Neuronal stem cell (in vitro differentiated cells): ENCODE measurements around the gene MAP1LC3B2.

ENCODE experiments used
- DNase-seq: peaks from one replicate; pipeline ENCODE4 v3.0.0-alpha.2; 2013; ENCODE audit warnings: low spot score
- H2AFZ ChIP-seq: one replicate; pipeline ENCODE4 v1.6.1; 2013; ENCODE audit warnings: mild to moderate bottlenecking, low read length, inconsistent platforms
- H2AK5ac ChIP-seq: 2 replicates; pipeline ENCODE4 v1.6.1; 2013; ENCODE audit warnings: low read depth, mild to moderate bottlenecking, inconsistent platforms, low read length, moderate library complexity, mixed read lengths
- H2BK120ac ChIP-seq: 2 replicates; pipeline ENCODE4 v1.6.1; 2013; ENCODE audit warnings: low read depth, mild to moderate bottlenecking, inconsistent platforms, low read length, moderate library complexity, mixed read lengths
- H2BK12ac ChIP-seq: one replicate; pipeline ENCODE4 v1.6.1; 2013; ENCODE audit warnings: low read length, inconsistent platforms
- H2BK15ac ChIP-seq: 2 replicates; pipeline ENCODE4 v1.6.1; 2013; ENCODE audit warnings: mild to moderate bottlenecking, low read length, inconsistent platforms, mixed read lengths
- H2BK5ac ChIP-seq: one replicate; pipeline ENCODE4 v1.6.1; 2013; ENCODE audit warnings: inconsistent platforms, mild to moderate bottlenecking, low read length, moderate library complexity
- H3K14ac ChIP-seq: one replicate; pipeline ENCODE4 v1.6.1; 2013; ENCODE audit warnings: low read length, inconsistent platforms
- H3K18ac ChIP-seq: 2 replicates; pipeline ENCODE4 v1.6.1; 2013; ENCODE audit warnings: low read length, inconsistent platforms
- H3K23ac ChIP-seq: 2 replicates; pipeline ENCODE4 v1.6.1; 2013; ENCODE audit warnings: low read depth, mild to moderate bottlenecking, mixed read lengths, low read length, inconsistent platforms; ENCODE audit not compliant: poor library complexity
- H3K27ac ChIP-seq: replicated peaks from 3 replicates; pipeline ENCODE4 v1.5.1; 2013; ENCODE audit warnings: low read length, inconsistent platforms
- H3K27me3 ChIP-seq, 3 experiments: 2 replicates each; pipeline ENCODE4 v1.6.1; 2013; ENCODE audit warnings: low read length in 3 of 3, mild to moderate bottlenecking in 2 of 3, inconsistent platforms in 1 of 3, low read depth in 1 of 3, mixed read lengths in 1 of 3, moderate library complexity in 1 of 3; ENCODE audit not compliant: control insufficient read depth in 3 of 3, insufficient read depth in 3 of 3
- H3K36me3 ChIP-seq, 2 donors: replicated peaks in 1 of 2; 2 replicates each; pipeline ENCODE4 v1.6.1; 2013; ENCODE audit warnings: low read length in 2 of 2; ENCODE audit not compliant: control insufficient read depth in 2 of 2, insufficient read depth in 2 of 2
- H3K4ac ChIP-seq: 2 replicates; pipeline ENCODE4 v1.6.1; 2013; ENCODE audit warnings: inconsistent platforms, mild to moderate bottlenecking, low read length, moderate library complexity
- H3K4me1 ChIP-seq, 2 donors: 1 replicate in 1 of 2; 2 replicates in 1 of 2; pipeline ENCODE4 v1.6.1; 2013; ENCODE audit warnings: low read length in 2 of 2, low read depth in 1 of 2; ENCODE audit not compliant: control insufficient read depth in 2 of 2, insufficient read depth in 1 of 2
- H3K4me2 ChIP-seq: one replicate; pipeline ENCODE4 v1.6.1; 2013; ENCODE audit warnings: mild to moderate bottlenecking, low read length, inconsistent platforms; ENCODE audit not compliant: insufficient read depth, poor library complexity, severe bottlenecking
- H3K4me3 ChIP-seq, 2 donors: 2 replicates each; pipeline ENCODE4 v1.5.1; 2013; ENCODE audit warnings: low read length in 2 of 2, mild to moderate bottlenecking in 2 of 2, inconsistent platforms in 1 of 2, moderate library complexity in 1 of 2
- H3K79me1 ChIP-seq: one replicate; pipeline ENCODE4 v1.6.1; 2013; ENCODE audit warnings: low read depth, mild to moderate bottlenecking, inconsistent platforms, low read length, moderate library complexity
- H3K9ac ChIP-seq: one replicate; pipeline ENCODE4 v1.6.1; 2013; ENCODE audit warnings: mild to moderate bottlenecking, low read depth, low read length, inconsistent platforms; ENCODE audit not compliant: poor library complexity
- H3K9me3 ChIP-seq, 2 donors: replicated peaks in 1 of 2; 2 replicates each; pipeline versions ENCODE3 to v1.6.1; 2013; ENCODE audit warnings: low read length in 2 of 2, mild to moderate bottlenecking in 2 of 2, inconsistent platforms in 1 of 2, low read depth in 1 of 2, mixed read lengths in 1 of 2, moderate library complexity in 1 of 2; ENCODE audit not compliant: control insufficient read depth in 2 of 2, insufficient read depth in 1 of 2
- H4K8ac ChIP-seq: one replicate; pipeline ENCODE4 v1.6.1; 2013; ENCODE audit warnings: low read depth, mild to moderate bottlenecking, inconsistent platforms, low read length, moderate library complexity
- H4K91ac ChIP-seq: one replicate; pipeline ENCODE4 v1.6.1; 2013; ENCODE audit warnings: low read length, low read depth, mild to moderate bottlenecking, inconsistent platforms; ENCODE audit not compliant: poor library complexity
- WGBS, 2 donors: extraction: QIAGEN DNeasy Blood & Tissue Kit; methylation state at CpG; one replicate each; pipeline ENCODE4 v1.1.7; 2013; ENCODE audit warnings: missing lambda C conversion rate in 2 of 2, mixed read lengths in 1 of 2; ENCODE audit not compliant: insufficient read length in 2 of 2, insufficient replicate concordance in 1 of 2; ENCODE audit errors: extremely low coverage in 2 of 2; 5-methylcytosine and 5-hydroxymethylcytosine counted together

The MAP1LC3B2 gene

GRCh38 chr12:116600959-116601918 is 42.1 kb downstream of the MAP1LC3B2 start:
- Histone ChIP-seq H3K4me3 (no peak overlapping the region), H3K9me3 (peaks cover 0 to 4% of the 10 kb centered on the region in 2 donors), H3K27me3 (peaks cover 0 to 4% (median 0%) of the 10 kb centered on the region in 3 experiments), H3K4ac (no peak overlapping the region), H3K36me3 (no peaks in the 10 kb centered on the region), H2AFZ (no peak overlapping the region), H4K8ac (no peak overlapping the region), H3K14ac (no peak overlapping the region), H3K18ac (no peak overlapping the region), H3K27ac (no peak overlapping the region), H3K4me1 (peaks cover 0 to 9% of the 10 kb centered on the region in 2 donors), H3K79me1 (no peaks in the 10 kb centered on the region), H2AK5ac (no peak overlapping the region), H2BK5ac (no peak overlapping the region), H2BK15ac (no peak overlapping the region), H2BK12ac (no peak overlapping the region), H3K4me2 (no peak overlapping the region), H4K91ac (no peak overlapping the region), H3K9ac (no peak overlapping the region), H3K23ac (no peak overlapping the region), H2BK120ac (no peak overlapping the region)
- WGBS, 2 donors: no CpG with 5 or more reads among the region's 5 CpGs
- DNase-seq: no peak

GRCh38 chr12:116601933-116602810 is 43.0 kb downstream of the MAP1LC3B2 start:
- H3K4ac ChIP-seq: no peak overlapping the region
- H3K23ac ChIP-seq: no peak overlapping the region
- H4K91ac ChIP-seq: no peak overlapping the region
- H3K9ac ChIP-seq: no peak overlapping the region
- no peak overlapping the region for H2BK5ac ChIP-seq
- H3K18ac ChIP-seq: no peak overlapping the region
- peaks cover 0 to 4% of the 10 kb centered on the region in 2 donors for H3K9me3 ChIP-seq
- H2BK15ac ChIP-seq: no peak overlapping the region
- no peak overlapping the region for H3K14ac ChIP-seq
- H2AK5ac ChIP-seq: no peak overlapping the region
- WGBS, 2 donors: 100% methylated on average over 1 of the region's 7 CpGs; no CpG with 5 or more reads in 1 of the 2 donors
- H2AFZ ChIP-seq: no peak overlapping the region
- H2BK12ac ChIP-seq: no peak overlapping the region
- no peak overlapping the region for H2BK120ac ChIP-seq
- H3K4me3 ChIP-seq: no peak overlapping the region
- no peak overlapping the region for H3K27ac ChIP-seq
- H3K4me2 ChIP-seq: no peak overlapping the region
- no peak overlapping the region for H4K8ac ChIP-seq
- DNase-seq: no peak
- no peaks in the 10 kb centered on the region for H3K36me3 ChIP-seq
- peaks cover 0 to 4% (median 0%) of the 10 kb centered on the region in 3 experiments for H3K27me3 ChIP-seq
- peaks cover 0 to 9% of the 10 kb centered on the region in 2 donors for H3K4me1 ChIP-seq
- H3K79me1 ChIP-seq: no peaks in the 10 kb centered on the region

GRCh38 chr12:116603546-116604177 is 44.5 kb downstream of the MAP1LC3B2 start:
- H2BK5ac ChIP-seq: no peak overlapping the region
- no peaks in the 10 kb centered on the region for H3K79me1 ChIP-seq
- no peak overlapping the region for H3K14ac ChIP-seq
- peaks cover 0 to 8% of the 10 kb centered on the region in 2 donors for H3K4me1 ChIP-seq
- no peak overlapping the region for H3K4ac ChIP-seq
- no peak for DNase-seq
- H3K9ac ChIP-seq: peak overlapping the region; percentile 53
- no CpG with 5 or more reads among the region's 15 CpGs for WGBS, 2 donors
- no peak overlapping the region for H3K4me3 ChIP-seq
- no peak overlapping the region for H2BK120ac ChIP-seq
- no peak overlapping the region for H4K8ac ChIP-seq
- no peak overlapping the region for H2BK15ac ChIP-seq
- no peaks in the 10 kb centered on the region for H3K27me3 ChIP-seq
- no peak overlapping the region for H2AK5ac ChIP-seq
- no peak overlapping the region for H2AFZ ChIP-seq
- H3K18ac ChIP-seq: peak overlapping the region; percentile 94
- no peak overlapping the region for H2BK12ac ChIP-seq
- peaks cover 0 to 4% of the 10 kb centered on the region in 2 donors for H3K9me3 ChIP-seq
- no peak overlapping the region for H4K91ac ChIP-seq
- H3K36me3 ChIP-seq: no peaks in the 10 kb centered on the region
- H3K23ac ChIP-seq: no peak overlapping the region
- H3K4me2 ChIP-seq: no peak overlapping the region
- H3K27ac ChIP-seq: no peak overlapping the region
